BJ (cell line): ENCODE results near the gene KRTAP10-6. TPM values are rescaled to one million over a fixed set of nuclear protein-coding genes. Genes with fewer than 3 reads are reported as not detected.

Source experiments
- CTCF ChIA-PET: fragments of 350-600 bp; formaldehyde crosslinking; extraction: SDS; loops from one replicate; lab custom pipeline; 2021; ENCODE audit warnings: antibody characterized with exemption, inconsistent platforms; lab: Yijun Ruan, JAX
- POLR2A ChIA-PET: fragments of 300-600 bp; sonication (Branson Sonifier 250); formaldehyde crosslinking; extraction: SDS; loops from one replicate; lab custom pipeline; 2021; ENCODE audit warnings: antibody characterized with exemption; lab: Charles Lee
- DNase-seq: peaks from one replicate; pipeline ENCODE4 v3.0.0-alpha.2; 2011; ENCODE audit warnings: low read depth
- H3K27me3 ChIP-seq: 2 replicates; pipeline ENCODE4 v1.6.0; 2011; ENCODE audit warnings: low read length; ENCODE audit not compliant: control insufficient read depth, insufficient read depth
- H3K36me3 ChIP-seq: 2 replicates; pipeline ENCODE4 v1.5.1; 2011; ENCODE audit warnings: low read length; ENCODE audit not compliant: control insufficient read depth, insufficient read depth
- H3K4me3 ChIP-seq: 2 replicates; pipeline ENCODE4 v1.5.1; 2011; ENCODE audit warnings: low read depth, mild to moderate bottlenecking, control low read depth, low read length
- CTCF ChIP-seq: IDR thresholded peaks from 2 replicates; pipeline ENCODE4 v1.5.1; 2011; ENCODE audit warnings: low read depth, mild to moderate bottlenecking, control low read depth, inconsistent platforms, low read length, moderate library complexity; ENCODE audit not compliant: insufficient read depth
- polyA plus RNA-seq: library from polyadenylated mRNA; depleted of rRNA; stranded (reverse); fragments of >200 nt; gene quantifications from 2 replicates; pipeline ENCODE4 v1.2.3, GENCODE V29; 2011

Gene KRTAP10-6
- polyA plus RNA-seq, 1 experiment: not detected

- Histone ChIP-seq H3K27me3 (no peaks in the 10 kb centered on the region), H3K36me3 (no peaks in the 10 kb centered on the region), H3K4me3 (no peak within 1 kb of the TSS)
- ChIA-PET POLR2A (no interaction called here), CTCF (no interaction called here)
- DNase-seq: no peak
- TF ChIP-seq CTCF: no peak
These were observed 34.4 kb upstream of the KRTAP10-6 start, which contains the start of gene KRTAP10-9 for GRCh38 chr21:44626673-44627143. TSS of gene KRTAP10-9 (plus strand) at chr21:44627093. CDS start at chr21:44627172, 79 bp downstream.

GRCh38 chr21:44626262-44626661, 34.0 kb upstream of the KRTAP10-6 start:
- DNase-seq: no peak
- H3K36me3 ChIP-seq: no peaks in the 10 kb centered on the region
- H3K27me3 ChIP-seq: no peaks in the 10 kb centered on the region
- POLR2A ChIA-PET: no interaction called here
- CTCF ChIA-PET: no interaction called here
- H3K4me3 ChIP-seq: no peak overlapping the region
- no peak for TF ChIP-seq CTCF

GRCh38 chr21:44625756-44626155, 33.5 kb upstream of the KRTAP10-6 start:
- no peak for DNase-seq
- ChIA-PET CTCF (no interaction called here), POLR2A (no interaction called here)

GRCh38 chr21:44623575-44623974, 31.3 kb upstream of the KRTAP10-6 start:
- no peak for DNase-seq
- ChIA-PET POLR2A (no interaction called here), CTCF (no interaction called here)
- no peaks in the 10 kb centered on the region for H3K36me3 ChIP-seq
- H3K4me3 ChIP-seq: no peak overlapping the region
- no peaks in the 10 kb centered on the region for H3K27me3 ChIP-seq
- TF ChIP-seq CTCF: no peak

More at GRCh38 chr21:44625756-44626155, 33.5 kb upstream of the KRTAP10-6 start:
- no peaks in the 10 kb centered on the region for H3K27me3 ChIP-seq
- TF ChIP-seq CTCF: no peak
- H3K4me3 ChIP-seq: no peak overlapping the region
- H3K36me3 ChIP-seq: no peaks in the 10 kb centered on the region

GRCh38 chr21:44619886-44620285, 27.6 kb upstream of the KRTAP10-6 start:
- Histone ChIP-seq H3K36me3 (no peaks in the 10 kb centered on the region), H3K27me3 (no peaks in the 10 kb centered on the region), H3K4me3 (no peak overlapping the region)
- CTCF ChIA-PET: no interaction called here
- POLR2A ChIA-PET: no interaction called here
- TF ChIP-seq CTCF: no peak
- DNase-seq: no peak
